Activated naive CD4-positive, alpha-beta T cell treated with anti-CD3 and anti-CD28 coated beads, Interleukin-2, amount 10 ng/mL, durations not matched to agents 7 days and 5 days (primary cell): ENCODE measurements around the gene FGFR3.

Experiments used
- CTCF ChIA-PET: fragments of 350-600 bp; sonication (Branson Sonifier 250); formaldehyde crosslinking; loops from one replicate; lab custom pipeline; 2021; ENCODE audit warnings: antibody characterized with exemption; lab: Charles Lee
- DNase-seq: peaks from one replicate; pipeline ENCODE4 v3.0.0-alpha.2; 2020
- H3K27ac Mint-ChIP-seq: one replicate; pipeline ENCODE4 v1.8.0; 2021; ENCODE audit warnings: mild to moderate bottlenecking, moderate library complexity, mixed read lengths
- H3K27me3 Mint-ChIP-seq: one replicate; pipeline ENCODE4 v1.8.0; 2021; ENCODE audit warnings: mild to moderate bottlenecking, mixed read lengths
- H3K36me3 Mint-ChIP-seq: one replicate; pipeline ENCODE4 v1.8.0; 2021; ENCODE audit warnings: mixed read lengths
- H3K4me1 Mint-ChIP-seq: one replicate; pipeline ENCODE4 v1.8.0; 2021; ENCODE audit warnings: mixed read lengths
- H3K4me3 Mint-ChIP-seq: one replicate; pipeline ENCODE4 v1.8.0; 2021; ENCODE audit warnings: mild to moderate bottlenecking, moderate library complexity, mixed read lengths
- H3K9me3 Mint-ChIP-seq: one replicate; pipeline ENCODE4 v1.8.0; 2021; ENCODE audit warnings: mixed read lengths

FGFR3 gene

GRCh38 chr4:1793940-1794808, 1.1 kb downstream of the FGFR3 start:
- DNase-seq, result no peak
- Mint-ChIP-seq H3K27ac (no peak overlapping the region), H3K9me3 (no peaks in the 10 kb centered on the region), H3K36me3 (no peaks in the 10 kb centered on the region), H3K4me1 (peaks cover 2% of the 10 kb centered on the region), H3K27me3 (peaks cover 77% of the 10 kb centered on the region), H3K4me3 (no peak overlapping the region)
- CTCF ChIA-PET, result interaction anchor here (1.1 kb wide), 1 partner anchor 49 kb away, joined by 3 read pairs; no protein-coding TSS in a partner anchor

- Mint-ChIP-seq H3K27me3 (peaks cover 77% of the 10 kb centered on the region), H3K4me1 (peaks cover 2% of the 10 kb centered on the region), H3K4me3 (peak overlapping the region; percentile 36), H3K36me3 (no peaks in the 10 kb centered on the region), H3K27ac (no peak overlapping the region), H3K9me3 (no peaks in the 10 kb centered on the region)
- peak; percentile 27 for DNase-seq
- CTCF ChIA-PET, result interaction anchor here (1.1 kb wide), 1 partner anchor 49 kb away, joined by 3 read pairs; no protein-coding TSS in a partner anchor
Measured at GRCh38 chr4:1794809-1795298, 1.8 kb downstream of the FGFR3 start.

DNA sequence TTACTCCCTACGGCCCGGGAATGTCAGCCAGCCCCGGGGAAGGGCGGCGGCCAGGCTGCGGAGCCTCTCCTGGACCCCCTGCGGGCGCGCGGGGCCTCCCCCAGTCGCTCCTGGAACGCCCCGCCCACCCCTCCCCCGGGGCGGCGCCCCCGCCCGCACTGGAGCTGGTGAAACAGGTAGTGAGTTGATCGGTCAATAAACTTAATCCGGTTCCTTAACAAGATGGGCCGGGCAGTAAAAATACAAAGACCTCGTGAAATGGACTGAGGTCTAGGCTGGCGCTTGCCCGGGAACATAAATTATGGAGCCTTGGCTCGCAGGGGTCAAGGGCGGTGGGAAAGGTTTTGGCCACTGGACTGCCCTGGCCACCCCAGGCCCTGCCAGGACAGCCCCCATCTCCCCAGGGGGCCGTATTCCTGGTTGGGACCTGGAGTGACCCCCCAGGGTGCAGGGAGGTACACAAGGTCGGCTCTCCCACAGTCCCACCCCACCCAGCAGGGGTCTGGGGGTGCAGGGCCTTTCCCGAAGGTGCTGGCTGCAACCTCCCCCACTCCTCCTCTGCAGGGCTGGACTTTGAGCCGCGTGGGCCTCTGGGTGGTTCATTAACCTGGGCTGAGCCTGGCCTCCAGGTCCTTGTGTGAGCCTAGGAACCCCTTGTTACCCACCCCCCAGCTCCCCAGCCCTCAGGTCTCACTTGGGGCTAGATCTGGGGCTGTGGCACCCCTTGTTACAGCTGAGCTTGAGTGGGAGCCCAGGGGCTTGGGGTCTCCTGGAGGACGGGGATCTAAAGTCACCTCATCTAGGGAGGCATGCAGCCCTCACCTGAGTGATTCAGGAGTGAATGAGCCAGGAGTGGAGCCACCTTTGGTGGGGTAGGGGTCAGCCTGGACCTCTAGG, 2.5 kb downstream of the FGFR3 start:
- H3K27me3 Mint-ChIP-seq, result peaks cover 70% of the 10 kb centered on the region
- no peaks in the 10 kb centered on the region for H3K9me3 Mint-ChIP-seq
- CTCF ChIA-PET, result no interaction called here
- no peak overlapping the region for H3K27ac Mint-ChIP-seq
- no peak for DNase-seq
- no peaks in the 10 kb centered on the region for H3K36me3 Mint-ChIP-seq
- H3K4me1 Mint-ChIP-seq, result peaks cover 2% of the 10 kb centered on the region
- H3K4me3 Mint-ChIP-seq, result no peak overlapping the region

- H3K9me3 Mint-ChIP-seq, result no peaks in the 10 kb centered on the region
- H3K4me3 Mint-ChIP-seq, result no peak overlapping the region
- H3K27me3 Mint-ChIP-seq, result peaks cover 59% of the 10 kb centered on the region
- DNase-seq, result no peak
- no peaks in the 10 kb centered on the region for H3K36me3 Mint-ChIP-seq
- CTCF ChIA-PET, result no interaction called here
- H3K27ac Mint-ChIP-seq, result no peak overlapping the region
- peaks cover 2% of the 10 kb centered on the region for H3K4me1 Mint-ChIP-seq
Measured at GRCh38 chr4:1796486-1797204, 3.6 kb downstream of the FGFR3 start.

- Mint-ChIP-seq H3K9me3 (no peaks in the 10 kb centered on the region), H3K27me3 (peaks cover 52% of the 10 kb centered on the region), H3K36me3 (no peaks in the 10 kb centered on the region), H3K27ac (no peak overlapping the region), H3K4me3 (no peak overlapping the region), H3K4me1 (peaks cover 2% of the 10 kb centered on the region)
- CTCF ChIA-PET, result interaction anchor here (0.5 kb wide), 1 partner anchor 785 kb away, joined by 3 read pairs; no protein-coding TSS in a partner anchor
- DNase-seq, result no peak
Measured at GRCh38 chr4:1797298-1797860, 4.3 kb downstream of the FGFR3 start.

GRCh38 chr4:1797861-1798579, 4.9 kb downstream of the FGFR3 start:
- Mint-ChIP-seq H3K27ac (no peak overlapping the region), H3K9me3 (no peaks in the 10 kb centered on the region), H3K36me3 (no peaks in the 10 kb centered on the region), H3K27me3 (peaks cover 46% of the 10 kb centered on the region), H3K4me1 (peaks cover 2% of the 10 kb centered on the region), H3K4me3 (no peak overlapping the region)
- DNase-seq, result no peak
- CTCF ChIA-PET, result interaction anchor here (0.5 to 0.7 kb wide), 2 partner anchors 50 to 784 kb away, joined by 3 read pairs; no protein-coding TSS in a partner anchor

- Mint-ChIP-seq H3K4me1 (peaks cover 2% of the 10 kb centered on the region), H3K27ac (no peak overlapping the region), H3K4me3 (no peak overlapping the region), H3K9me3 (no peaks in the 10 kb centered on the region), H3K27me3 (peaks cover 46% of the 10 kb centered on the region), H3K36me3 (no peaks in the 10 kb centered on the region)
- DNase-seq, result no peak
- CTCF ChIA-PET, result interaction anchor here (0.7 kb wide), 1 partner anchor 51 kb away, joined by 3 read pairs; no protein-coding TSS in a partner anchor
Measured at GRCh38 chr4:1798580-1799386, 5.7 kb downstream of the FGFR3 start.

DNA sequence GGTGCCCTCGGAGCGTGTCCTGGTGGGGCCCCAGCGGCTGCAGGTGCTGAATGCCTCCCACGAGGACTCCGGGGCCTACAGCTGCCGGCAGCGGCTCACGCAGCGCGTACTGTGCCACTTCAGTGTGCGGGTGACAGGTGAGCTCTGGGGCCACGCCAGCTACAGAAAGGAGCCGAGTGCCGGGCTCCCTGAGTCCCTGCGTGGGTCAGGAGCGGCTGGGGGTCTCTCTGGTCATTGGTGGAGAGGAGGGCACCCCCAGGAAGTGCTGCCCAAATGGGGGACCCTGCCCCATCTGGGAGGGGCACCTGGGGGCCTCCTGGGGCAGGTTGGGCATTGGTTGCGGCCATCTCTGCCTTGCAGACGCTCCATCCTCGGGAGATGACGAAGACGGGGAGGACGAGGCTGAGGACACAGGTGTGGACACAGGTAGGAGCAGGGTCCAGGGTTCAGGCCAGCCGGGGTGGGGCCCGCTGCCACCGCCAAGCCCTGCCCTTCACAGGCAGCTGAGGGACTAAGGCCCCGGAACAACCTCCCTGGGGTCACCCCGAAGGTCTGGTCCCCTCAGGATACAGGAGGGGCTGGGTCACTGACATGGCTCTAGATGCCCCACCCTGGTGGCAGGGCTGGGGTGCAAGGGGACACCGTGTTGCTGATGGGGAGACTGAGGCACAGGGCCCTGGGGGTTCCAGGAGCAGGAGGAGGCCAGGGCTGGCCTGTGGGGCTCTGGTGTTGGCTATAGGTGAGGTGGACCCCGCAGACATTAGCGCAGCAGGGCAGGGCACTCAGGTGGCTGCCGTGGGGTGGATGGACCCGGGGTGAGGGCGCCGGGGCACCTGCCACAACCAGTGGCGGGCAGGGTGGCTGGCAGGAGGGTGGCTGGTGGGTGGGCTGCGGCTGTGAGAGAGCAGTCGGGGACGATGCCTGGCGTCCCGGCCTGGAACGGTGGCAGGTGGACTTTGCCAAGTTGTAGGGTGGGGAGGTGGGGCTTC, 6.6 kb downstream of the FGFR3 start:
- H3K27me3 Mint-ChIP-seq, result peaks cover 38% of the 10 kb centered on the region
- H3K4me1 Mint-ChIP-seq, result no peaks in the 10 kb centered on the region
- H3K9me3 Mint-ChIP-seq, result no peaks in the 10 kb centered on the region
- H3K27ac Mint-ChIP-seq, result no peak overlapping the region
- CTCF ChIA-PET, result interaction anchor here (1.1 to 1.3 kb wide), 2 partner anchors 9 to 52 kb away, joined by 4 read pairs; no protein-coding TSS in a partner anchor
- no peak for DNase-seq
- H3K36me3 Mint-ChIP-seq, result no peaks in the 10 kb centered on the region
- no peak overlapping the region for H3K4me3 Mint-ChIP-seq

DNA sequence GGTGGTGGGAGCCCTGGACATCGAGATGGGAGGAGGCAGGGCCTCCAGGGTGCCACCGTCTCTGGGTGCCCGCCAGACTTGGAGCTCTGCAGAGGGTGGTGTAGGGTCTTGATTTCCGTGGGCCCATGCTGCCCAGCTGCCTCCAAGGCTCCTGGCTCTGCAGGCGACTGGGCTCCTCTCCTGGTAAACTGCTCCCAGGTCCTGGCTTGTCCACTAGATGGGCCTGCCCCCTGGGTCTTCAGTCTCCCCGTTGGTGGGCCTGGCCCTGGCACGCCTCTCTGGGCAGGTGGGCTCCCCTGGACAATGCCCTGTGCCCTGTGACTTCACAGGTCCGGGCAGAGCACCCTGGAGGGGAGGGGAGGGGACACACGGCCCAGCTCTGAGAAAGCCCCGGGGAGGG, 7.7 kb downstream of the FGFR3 start:
- Mint-ChIP-seq H3K9me3 (no peaks in the 10 kb centered on the region), H3K4me1 (no peaks in the 10 kb centered on the region), H3K4me3 (no peak overlapping the region), H3K36me3 (no peaks in the 10 kb centered on the region), H3K27me3 (peaks cover 28% of the 10 kb centered on the region), H3K27ac (no peak overlapping the region)
- no peak for DNase-seq
- CTCF ChIA-PET, result interaction anchor here (1.1 to 1.3 kb wide), 2 partner anchors 8 to 53 kb away, joined by 4 read pairs; no protein-coding TSS in a partner anchor

- H3K27me3 Mint-ChIP-seq, result peaks cover 21% of the 10 kb centered on the region
- H3K27ac Mint-ChIP-seq, result no peak overlapping the region
- H3K4me3 Mint-ChIP-seq, result no peak overlapping the region
- CTCF ChIA-PET, result interaction anchor here (1.3 kb wide), 1 partner anchor 8 kb away, joined by 4 read pairs; no protein-coding TSS in a partner anchor
- no peak for DNase-seq
- no peaks in the 10 kb centered on the region for H3K4me1 Mint-ChIP-seq
- H3K36me3 Mint-ChIP-seq, result no peaks in the 10 kb centered on the region
- no peaks in the 10 kb centered on the region for H3K9me3 Mint-ChIP-seq
Measured at GRCh38 chr4:1801286-1801958, 8.3 kb downstream of the FGFR3 start.

- no peaks in the 10 kb centered on the region for H3K36me3 Mint-ChIP-seq
- no peaks in the 10 kb centered on the region for H3K9me3 Mint-ChIP-seq
- no peak overlapping the region for H3K4me3 Mint-ChIP-seq
- CTCF ChIA-PET, result no interaction called here
- no peak overlapping the region for H3K27ac Mint-ChIP-seq
- peaks cover 13% of the 10 kb centered on the region for H3K27me3 Mint-ChIP-seq
- DNase-seq, result no peak
- no peaks in the 10 kb centered on the region for H3K4me1 Mint-ChIP-seq
Measured at GRCh38 chr4:1802151-1802715, 9.1 kb downstream of the FGFR3 start.
